Hematopoietic multipotent progenitor cell treated with erythropoietin and hydrocortisone succinate and interleukin-3 and kit ligand, for 8 days (in vitro differentiated cells): Measurements from ENCODE around the gene HK1.

Experiments used
- DNase-seq: peaks from one replicate; pipeline ENCODE4 v3.0.0-alpha.2; 2015

HK1 gene

DNA sequence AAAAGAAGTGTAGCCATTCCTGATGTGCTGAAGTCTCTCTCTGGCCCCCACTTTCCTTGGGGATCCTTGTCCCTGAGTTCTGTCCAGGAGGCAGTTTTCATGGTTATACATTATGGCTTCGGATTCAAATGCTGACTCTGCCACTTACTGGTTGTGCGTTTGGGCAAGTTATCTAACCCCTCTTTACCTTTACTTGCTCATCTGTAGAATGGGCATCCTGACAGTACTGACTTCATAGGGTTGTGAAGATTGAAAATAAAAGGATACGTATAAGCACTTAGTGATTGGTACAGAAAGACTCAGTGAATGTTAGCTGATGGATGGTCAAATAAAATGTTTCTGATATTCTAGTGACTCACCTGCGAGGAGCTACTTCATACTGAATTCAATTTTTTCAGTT, 73.3 kb downstream of the HK1 start:
- DNase-seq, result no peak

DNA sequence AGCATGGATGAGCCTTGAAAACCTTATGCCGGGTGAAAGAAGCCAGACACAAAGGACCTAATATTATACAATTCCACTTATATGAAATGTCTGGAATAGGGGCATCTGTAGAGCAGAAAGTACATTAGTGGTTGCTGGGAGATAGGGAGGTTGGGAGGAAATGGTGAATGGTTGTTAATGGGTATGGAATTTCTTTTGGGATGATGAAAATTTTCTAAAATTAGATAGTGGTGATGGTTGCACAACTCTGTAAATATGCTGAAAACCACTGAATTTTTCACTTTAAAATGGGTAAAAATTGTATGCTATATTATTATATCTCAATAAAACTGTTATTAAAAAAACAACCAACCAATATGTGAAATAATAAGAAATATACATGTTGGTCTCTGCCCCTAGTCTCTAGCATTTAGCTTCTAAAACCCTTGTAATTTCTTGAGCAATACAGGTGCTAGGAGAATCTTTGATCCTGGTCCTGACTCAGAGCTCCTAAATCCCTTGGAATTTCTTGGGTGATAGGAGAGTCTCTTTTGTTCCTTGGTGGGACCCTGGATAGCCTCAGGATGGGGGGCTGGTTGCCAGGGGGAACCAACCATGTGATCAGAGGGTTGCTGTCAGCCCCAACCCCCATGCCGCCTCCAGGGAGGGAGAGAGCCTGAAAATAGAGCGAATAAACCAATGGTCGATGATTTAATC, 74.4 kb downstream of the HK1 start:
- DNase-seq, result no peak

DNA sequence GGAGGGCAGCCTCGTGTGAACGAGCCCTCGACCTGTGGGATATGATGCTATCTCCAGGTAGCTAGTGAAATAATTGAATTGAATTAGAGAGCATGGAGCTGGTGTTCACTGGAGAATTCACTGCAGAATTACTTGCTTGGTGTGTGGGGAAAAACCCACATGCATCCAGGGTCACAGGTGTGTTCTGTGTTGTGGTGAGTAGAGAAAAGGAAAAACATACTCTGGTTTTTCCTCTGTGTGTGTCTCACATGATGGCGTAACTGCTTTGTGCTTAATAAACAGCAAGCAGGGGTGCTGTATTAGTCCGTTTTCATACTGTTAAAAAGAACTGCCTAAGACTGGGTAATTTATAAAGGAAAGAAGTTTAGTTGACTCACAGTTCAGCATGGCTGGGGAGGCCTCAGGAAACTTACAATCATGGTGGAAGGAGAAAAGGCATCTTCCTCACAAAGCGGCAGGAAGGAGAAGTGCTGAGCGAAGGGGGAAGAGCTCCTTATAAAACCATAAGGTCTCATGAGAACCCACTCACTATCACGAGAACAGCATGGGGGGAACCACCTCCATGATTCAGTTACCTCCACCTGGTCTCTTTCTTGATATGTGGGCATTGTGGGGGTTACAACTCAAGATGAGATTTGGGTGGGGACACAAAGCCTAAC, 75.8 kb downstream of the HK1 start:
- DNase-seq, result no peak

DNA sequence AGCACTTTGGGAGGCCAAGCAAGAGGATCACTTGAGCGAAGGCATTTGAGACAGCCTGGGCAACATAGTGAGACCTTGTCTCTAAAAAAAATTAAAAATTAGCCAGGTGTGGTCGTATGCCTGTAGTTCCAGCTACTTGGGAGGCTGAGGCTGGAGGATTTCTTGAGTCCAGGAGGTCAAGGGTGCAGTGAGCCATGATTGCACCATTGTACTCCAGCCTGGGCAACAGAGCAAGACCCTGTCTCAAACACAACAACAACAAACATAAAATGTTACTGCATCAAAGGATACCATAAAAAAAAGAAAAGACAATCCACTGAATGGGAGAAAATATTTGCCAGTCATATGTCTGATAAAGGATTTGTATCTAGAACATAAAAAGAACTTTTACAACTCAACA, 77.9 kb downstream of the HK1 start:
- DNase-seq, result no peak

DNA sequence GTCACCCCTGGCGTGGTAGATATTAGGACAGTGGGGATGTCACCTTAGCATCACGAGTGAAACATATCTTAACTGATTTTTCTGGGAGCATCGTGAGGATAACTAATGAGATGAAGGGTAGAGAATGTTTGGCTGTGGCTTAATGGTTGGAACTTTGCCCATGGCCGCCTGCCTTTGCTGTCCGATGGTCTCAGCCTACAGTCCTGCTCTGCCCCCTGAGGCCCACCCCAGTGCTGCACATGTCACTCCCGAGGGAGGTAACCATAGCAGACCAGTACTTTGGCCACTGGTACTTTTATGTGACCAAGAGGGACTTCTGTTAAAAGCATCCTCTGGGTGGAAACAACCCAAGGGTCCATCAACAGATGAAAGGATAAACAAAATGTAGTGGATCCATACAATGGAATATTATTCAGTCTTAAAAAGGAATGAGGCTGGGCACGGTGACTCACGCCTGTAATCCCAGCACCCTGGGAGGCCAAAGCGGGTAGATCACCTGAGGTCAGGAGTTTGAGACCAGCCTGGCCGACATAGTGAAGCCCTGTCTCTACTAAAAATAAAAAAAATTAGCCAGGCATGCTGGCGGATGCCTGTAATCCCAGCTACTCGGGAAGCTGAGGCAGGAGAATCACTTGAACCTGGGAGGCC, 80.0 kb downstream of the HK1 start:
- DNase-seq, result no peak

DNA sequence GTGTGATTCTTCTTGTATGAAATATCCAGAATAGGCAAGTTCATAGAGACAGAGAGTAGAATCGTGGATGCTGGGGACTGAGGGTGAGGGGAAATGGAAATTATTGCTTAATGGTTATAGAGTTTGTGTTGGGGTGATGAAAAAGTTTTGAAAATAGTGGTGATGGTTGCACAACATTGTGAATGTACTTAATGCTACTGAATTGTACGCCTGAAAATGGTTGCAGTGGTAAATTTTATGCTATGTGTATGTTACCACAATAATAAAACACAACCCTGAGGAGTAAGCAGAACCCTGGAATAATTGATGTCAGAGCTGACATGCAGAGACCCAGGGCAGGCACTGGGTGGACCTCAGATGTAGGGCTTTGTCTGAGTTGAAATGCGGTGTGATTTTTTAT, 80.9 kb downstream of the HK1 start:
- DNase-seq, result no peak

DNA sequence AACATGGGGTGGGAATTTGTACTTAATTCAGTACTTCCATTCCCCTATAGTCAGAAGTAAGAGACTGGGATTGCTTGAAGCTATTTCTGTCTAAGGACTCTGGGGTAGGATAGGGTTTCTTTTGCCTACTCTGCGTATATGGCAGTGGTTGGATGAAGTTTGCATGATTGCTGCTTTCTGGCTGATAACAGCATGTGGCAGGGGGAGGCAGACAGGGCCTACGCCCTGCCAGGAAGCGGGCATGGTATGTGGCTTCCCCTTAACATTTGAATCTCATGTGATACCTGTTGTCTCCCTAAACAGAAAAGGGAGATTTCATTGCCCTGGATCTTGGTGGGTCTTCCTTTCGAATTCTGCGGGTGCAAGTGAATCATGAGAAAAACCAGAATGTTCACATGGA, 81.3 kb downstream of the HK1 start:
- DNase-seq, result peak; percentile 81

DNA sequence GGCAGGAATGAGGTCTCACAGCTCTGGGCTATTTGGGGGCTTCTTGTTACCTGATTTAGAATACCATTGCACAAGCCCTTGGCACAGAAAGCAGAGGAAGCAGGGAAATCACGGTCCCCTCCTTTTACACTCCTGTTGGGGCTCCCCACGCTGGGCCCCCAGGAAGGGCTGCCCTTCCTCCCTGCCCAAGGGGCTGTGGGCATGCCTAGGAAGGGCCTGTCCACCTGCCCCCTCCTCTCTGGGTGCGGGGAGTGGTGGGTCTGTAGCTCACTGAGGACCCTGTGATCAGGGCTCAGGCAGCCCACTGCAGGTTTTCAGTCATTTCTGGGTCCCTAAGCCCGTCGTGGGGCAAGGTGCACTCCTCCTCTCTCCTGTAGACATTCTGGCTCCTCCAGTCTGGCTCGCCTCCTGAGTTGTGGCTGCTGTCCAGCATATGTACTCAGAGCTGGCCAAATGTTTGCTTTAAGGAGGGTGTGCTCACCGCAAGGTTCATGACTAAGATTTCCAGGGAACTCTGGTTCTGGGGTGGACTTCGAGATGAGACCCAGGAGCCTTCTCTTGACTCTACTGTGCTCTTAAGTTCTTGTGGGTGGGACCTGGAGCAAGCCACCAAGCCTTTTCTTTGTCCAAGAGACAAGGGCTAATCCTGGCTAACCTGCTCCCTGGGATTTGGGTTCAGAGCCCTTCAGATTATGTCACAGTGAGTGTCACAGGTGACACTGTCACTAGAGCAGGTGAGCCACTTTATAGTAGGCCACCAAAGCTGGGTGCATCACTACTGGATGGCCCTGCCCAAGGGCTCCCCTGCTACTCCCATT, 82.4 kb downstream of the HK1 start:
- no peak for DNase-seq

DNA sequence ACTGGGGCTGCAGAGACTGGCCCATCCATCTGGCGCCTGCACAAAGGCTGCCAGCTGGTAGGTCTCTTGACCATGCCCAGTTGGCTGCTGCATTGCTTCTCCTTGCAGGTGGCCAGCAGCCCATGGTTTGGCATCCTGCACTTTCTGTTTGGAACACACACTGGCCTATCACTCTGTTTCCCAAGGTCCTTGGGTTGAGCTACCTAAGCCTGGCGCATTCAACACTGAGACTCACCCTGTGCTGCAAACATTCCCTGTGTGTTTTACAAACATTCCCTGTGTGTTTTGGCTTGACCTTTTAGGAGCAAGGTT, 83.0 kb downstream of the HK1 start:
- no peak for DNase-seq

DNA sequence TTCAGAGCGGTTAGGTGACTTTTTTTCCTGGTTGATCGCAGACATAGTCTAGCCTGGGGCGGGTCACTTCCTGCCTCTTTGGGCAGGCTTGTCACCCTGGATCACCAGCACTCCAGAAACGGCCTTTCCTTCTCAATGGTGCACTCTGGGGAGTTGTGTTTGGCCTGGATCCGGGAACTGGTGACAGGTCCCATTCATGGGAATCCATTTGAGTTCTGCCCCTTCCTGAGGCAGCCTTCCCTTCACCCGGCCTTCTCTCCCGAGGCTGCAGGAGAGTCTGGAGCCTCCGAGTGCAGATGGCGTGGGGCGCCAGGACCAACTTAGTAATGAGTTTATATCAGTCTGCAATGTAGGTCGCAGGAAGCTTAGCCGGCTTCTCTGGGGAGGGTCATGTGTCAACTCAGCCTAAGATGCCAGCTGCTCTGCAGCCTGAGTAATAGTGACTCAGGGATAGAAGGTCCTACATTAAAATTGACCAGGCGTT, 84.2 kb downstream of the HK1 start:
- no peak for DNase-seq

DNA sequence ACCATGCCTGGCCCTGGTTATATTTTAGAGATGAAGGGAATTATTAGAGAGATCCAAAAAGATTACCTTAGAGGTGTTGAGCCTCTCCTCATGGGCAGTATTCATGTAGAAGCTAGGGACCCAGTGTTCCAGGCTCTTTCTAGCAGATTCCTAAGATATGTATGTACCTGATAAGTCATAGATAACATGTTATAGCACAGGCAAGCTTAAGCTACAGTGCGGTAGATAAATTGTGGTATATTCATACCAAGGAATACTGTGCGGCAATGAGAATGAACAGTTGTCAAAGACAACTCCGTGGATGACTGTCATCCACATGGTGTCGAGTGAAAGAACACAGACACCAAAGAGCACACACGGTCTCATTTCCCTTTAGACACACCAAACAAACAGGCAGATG, 85.4 kb downstream of the HK1 start:
- no peak for DNase-seq

DNA sequence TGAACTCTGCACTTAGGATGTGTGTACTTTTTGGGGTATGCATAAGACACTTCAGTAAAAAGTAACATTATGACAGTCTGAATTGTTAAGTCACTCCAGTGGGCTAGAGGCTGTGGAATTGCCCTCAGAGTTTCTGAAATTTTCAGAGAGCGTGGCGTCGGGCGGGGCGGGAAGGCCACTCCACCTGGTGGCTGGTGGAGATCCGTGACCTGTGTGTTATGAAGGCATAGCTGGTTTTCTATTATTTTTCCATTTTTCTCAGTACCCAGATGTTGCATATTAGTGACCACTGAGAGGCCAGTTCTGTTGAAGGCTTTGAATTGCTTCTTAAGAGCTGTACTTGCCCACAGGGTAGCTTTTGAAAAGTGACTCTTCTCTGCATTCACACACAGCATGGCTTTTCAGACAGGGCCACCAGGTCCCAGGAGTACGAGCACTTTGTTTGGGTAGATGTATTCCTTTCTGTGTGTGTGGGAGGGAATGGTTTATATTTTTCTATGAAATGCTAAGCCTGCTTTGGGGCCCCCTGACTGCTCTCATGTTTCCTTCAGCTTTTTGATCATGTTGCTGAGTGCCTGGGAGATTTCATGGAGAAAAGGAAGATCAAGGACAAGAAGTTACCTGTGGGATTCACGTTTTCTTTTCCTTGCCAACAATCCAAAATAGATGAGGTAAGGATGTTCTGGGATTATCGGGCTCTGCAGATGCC, 86.1 kb downstream of the HK1 start:
- DNase-seq, result no peak

DNA sequence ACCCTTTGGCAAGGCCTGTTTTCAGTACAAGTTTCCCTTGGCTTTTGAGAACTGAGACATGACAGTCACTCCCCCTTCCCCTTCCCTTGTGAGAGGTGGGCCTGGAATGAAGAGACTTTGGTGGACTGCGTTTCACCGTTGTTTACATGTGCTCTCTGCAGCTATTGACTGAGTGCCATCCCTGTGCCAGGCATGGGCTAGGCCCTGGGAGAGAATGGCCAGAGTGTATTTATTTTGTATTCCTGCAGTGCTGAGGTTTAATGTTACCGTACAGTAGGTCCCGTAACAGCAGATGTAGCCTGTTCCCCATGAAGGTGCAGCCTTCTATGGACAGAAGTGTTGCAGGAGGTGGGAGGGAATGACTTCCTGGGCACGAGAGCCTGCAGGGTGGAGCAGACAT, 88.4 kb downstream of the HK1 start:
- no peak for DNase-seq

DNA sequence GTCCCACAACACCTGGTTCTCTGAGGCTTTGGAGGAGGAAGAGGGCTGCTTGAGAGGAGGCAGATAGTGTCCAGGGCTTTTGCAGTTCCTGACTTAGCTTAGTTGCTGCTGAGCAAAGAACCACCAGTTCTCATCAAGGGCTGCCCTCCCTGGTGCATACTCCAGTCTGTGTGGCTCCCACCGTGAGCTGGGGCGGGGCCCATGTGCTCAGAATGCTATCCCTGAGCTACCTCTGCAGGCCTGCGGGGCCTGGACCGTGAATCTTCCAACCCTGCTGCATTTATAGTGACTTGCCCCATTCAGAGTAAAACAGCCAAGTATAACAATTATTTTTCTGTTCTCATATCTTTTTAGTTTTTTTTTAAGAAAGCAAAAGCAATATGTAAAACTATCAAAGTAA, 89.2 kb downstream of the HK1 start:
- no peak for DNase-seq

DNA sequence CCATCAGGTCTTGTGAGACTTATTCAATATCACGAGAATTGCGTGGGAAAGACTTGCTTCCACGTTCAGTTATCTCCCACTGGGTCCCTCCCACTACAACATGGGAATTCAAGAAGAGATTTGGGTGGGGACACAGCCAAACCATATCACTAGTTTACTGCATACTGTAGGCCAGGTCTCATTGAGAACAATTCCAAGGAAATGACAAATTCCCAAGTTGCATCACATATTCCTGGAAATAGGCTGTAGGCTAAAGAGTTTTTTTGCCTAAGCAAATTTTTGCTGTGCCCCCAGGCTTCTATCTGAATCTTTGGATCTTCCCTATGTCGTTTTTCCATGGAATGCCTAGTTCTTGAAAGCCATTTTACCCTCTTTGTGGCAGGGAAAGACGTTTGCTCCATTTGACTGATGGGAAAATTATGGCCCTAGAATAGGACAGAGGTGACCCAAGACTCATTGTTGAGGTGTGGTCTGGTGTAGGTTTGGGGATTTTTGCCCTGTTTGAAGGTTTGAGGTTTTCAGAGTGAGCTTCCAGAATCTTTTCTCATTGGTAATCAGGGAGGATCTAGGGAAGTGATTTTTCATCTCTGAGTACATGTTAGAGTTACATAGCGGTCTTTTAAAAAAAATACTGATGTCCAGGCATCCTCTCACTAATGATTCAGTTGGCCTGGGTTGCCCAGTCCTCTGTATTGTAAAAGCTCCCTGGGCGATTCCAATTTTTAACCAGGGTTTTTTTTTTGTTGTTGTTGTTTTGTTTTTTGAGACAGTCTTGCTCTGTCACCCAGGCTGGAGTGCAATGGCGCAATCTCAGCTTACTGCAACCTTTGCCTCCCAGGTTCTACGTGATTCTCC, 94.1 kb downstream of the HK1 start:
- DNase-seq, result no peak

DNA sequence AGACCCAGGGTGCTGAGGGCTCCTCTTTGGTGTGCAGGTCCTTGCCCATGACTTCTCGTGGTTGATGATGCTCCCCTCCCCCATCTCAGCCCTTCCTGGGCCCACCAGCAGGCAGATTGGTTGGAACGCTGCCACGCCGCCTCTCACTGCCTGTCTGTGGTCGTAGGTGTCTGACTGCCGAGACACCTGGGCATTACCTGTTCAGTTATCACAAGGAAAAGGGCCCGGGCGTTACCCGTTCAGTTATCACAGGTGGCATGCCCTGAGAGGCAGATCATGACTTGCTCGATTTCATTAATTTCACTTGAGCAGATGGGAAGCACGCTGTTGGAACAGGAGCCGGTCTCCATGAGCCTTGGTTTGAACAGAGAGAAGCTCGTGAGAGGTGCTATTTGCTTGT, 95.9 kb downstream of the HK1 start:
- no peak for DNase-seq

DNA sequence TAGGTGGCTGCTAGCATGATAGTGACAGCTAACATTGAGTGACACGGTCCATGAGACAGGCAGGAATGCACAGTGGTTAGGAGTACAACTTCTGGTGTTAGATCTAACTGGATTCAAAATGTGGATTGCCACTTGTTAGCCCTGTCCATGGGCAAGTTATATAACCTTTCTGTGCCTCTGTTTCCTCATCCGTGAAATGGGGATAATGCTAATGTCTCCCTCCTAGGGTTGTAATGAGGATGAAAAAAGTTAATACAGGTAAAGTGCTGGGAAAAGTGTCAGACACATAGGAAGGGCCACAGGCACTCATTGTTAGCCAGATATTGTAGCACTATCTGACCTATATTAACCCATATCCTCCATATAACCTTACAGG, 96.6 kb downstream of the HK1 start:
- DNase-seq, result no peak

DNA sequence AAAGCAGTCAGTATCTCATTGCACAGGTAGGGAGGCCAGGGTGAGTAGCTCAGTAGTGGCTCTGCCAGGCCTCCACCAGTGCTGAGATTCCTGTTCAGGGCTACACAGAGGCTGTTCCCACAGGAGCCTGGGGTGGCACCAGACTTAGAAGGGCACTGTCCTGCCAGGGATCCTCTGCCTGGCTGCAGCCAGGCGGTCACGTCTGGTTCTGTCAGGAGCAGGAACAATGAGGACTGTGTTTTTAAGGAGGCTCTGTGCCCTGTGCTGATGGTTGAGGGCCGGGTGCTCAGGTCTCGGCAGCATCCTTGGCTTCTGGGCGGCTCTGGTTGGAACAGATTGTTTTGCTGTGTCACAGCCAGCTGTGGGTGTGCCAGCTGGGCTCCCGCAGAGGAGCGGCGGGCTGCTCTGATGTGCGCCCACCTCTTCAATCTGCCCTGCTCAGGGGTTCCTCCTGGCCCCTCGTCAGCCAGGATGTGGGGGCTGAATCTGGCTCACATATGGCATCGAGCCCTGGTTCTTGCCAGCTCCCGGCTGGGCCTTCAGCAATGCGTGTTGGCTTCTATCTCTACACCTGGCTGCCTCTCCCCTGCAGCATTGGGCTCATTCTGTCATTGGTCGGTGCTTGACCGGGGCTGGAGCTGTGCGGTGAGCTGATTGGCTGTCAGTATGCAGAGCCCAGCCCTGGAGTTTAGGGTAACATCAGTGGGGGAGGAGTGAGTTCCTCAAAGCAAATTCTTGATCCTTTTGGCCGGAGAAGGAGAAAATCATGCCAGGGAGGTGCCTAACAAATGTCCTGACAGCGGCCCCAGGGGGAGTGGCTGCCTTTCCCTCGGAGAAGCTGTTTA, 97.2 kb downstream of the HK1 start:
- DNase-seq, result no peak

DNA sequence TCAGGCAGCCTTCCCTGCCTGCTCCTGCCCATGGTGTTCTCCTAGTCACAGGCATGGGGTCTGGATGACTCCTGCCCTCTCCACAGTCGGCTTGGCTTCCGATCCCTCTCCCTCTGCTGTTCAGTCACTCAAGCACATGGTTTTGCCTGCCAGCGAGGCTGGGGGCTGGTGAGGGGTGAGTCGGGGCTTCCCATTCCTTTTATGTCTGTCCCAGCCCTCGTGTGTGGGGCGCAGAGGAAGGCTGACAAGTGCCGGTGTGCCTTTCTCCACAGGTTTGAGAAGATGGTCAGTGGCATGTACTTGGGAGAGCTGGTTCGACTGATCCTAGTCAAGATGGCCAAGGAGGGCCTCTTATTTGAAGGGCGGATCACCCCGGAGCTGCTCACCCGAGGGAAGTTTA, 98.4 kb downstream of the HK1 start:
- no peak for DNase-seq

DNA sequence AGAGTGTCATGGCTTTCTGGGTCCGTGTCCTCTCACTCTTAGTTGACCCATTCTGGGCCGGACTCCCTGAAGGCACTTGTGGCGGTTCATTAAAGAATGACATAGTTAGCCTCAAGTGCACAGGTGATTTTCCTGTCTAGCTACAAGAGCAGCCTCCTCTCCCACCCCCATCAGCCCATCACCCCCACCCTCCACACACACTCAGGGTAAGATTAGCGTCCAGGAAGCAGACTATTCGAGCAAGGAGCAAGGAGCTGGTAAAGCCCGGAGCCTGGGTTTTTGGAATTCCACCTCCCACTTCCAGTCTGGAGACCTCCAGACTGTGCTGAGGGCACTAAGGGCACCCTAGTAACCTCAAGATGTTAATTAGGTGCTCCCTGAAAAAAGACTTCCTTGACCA, 98.9 kb downstream of the HK1 start:
- no peak for DNase-seq

DNA sequence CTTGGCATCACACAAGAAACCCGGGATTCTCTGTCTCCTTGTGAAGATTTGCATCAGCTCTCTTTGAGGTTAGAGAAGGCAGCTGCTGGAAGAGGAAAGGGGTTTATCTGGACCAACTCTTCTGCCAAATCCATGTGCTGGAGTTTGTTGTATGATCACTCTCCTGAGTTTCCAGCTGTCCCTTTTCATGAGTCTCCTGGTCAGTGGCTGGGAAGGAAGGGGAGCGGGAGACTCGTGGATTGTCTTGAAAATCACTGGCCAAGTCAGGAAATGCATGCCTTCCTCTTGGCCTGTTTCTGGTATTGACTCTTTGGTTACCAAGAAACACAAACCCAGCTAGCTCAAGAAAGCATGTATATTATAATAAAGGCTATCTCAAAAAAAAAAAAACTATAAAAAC, 99.6 kb downstream of the HK1 start:
- no peak for DNase-seq
